DND-41 (cell line): ENCODE results near the gene ZNF606.

Experiments used
- ATAC-seq: fragments of 200-7000 bp; cut with Tn5 transposase; 3 replicates; pipeline ENCODE4 v1.9.1; 2021; ENCODE audit warnings: low read depth; ENCODE audit not compliant: insufficient read depth
- DNase-seq: peaks from one replicate; pipeline ENCODE4 v3.0.0-alpha.2; 2020
- H2AFZ ChIP-seq: 2 replicates; pipeline ENCODE4 v1.6.0; 2012; ENCODE audit warnings: low read depth, low read length
- H3K27ac ChIP-seq: 2 replicates; pipeline ENCODE4 v1.5.1; 2012; ENCODE audit warnings: low read length, inconsistent platforms
- H3K27me3 ChIP-seq: fragments of 200-600 bp; sonication (generic); 2 replicates; pipeline ENCODE4 v1.6.0; 2012; ENCODE audit warnings: low read length, mild to moderate bottlenecking, inconsistent platforms; ENCODE audit not compliant: insufficient read depth, poor library complexity
- H3K36me3 ChIP-seq: 2 replicates; pipeline ENCODE4 v1.5.1; 2012; ENCODE audit warnings: low read length, inconsistent platforms; ENCODE audit not compliant: insufficient read depth
- H3K4me1 ChIP-seq: 2 replicates; pipeline ENCODE4 v1.5.1; 2012; ENCODE audit warnings: mild to moderate bottlenecking, low read length; ENCODE audit not compliant: insufficient read depth
- H3K4me2 ChIP-seq: 2 replicates; pipeline ENCODE4 v1.6.0; 2012; ENCODE audit warnings: mild to moderate bottlenecking, moderate library complexity, low read length, inconsistent platforms; ENCODE audit not compliant: insufficient read depth
- H3K4me3 ChIP-seq, 2 experiments: fragments of 200-600 bp in 1 of 2; shearing (Covaris generic) in 1 of 2; 2 replicates each; pipeline ENCODE4 v1.5.1; 2012 to 2016; ENCODE audit warnings: inconsistent platforms in 2 of 2, low read length in 2 of 2, mild to moderate bottlenecking in 2 of 2, low read depth in 1 of 2, moderate library complexity in 1 of 2
- H3K79me2 ChIP-seq: 2 replicates; pipeline ENCODE4 v1.6.0; 2012; ENCODE audit warnings: low read length, inconsistent platforms; ENCODE audit not compliant: insufficient read depth
- H3K9ac ChIP-seq: 2 replicates; pipeline ENCODE4 v1.6.0; 2012; ENCODE audit warnings: low read depth, mild to moderate bottlenecking, inconsistent platforms, low read length, moderate library complexity
- H3K9me3 ChIP-seq: 2 replicates; pipeline ENCODE4 v1.5.1; 2012; ENCODE audit warnings: low read length, moderate library complexity, mild to moderate bottlenecking, inconsistent platforms; ENCODE audit not compliant: insufficient read depth, severe bottlenecking
- H4K20me1 ChIP-seq: 2 replicates; pipeline ENCODE4 v1.6.0; 2012; ENCODE audit warnings: low read length; ENCODE audit not compliant: insufficient read depth
- EZH2 ChIP-seq: IDR thresholded peaks from 3 replicates; pipeline ENCODE4 v1.6.1; 2012; ENCODE audit warnings: borderline replicate concordance, low read depth, mild to moderate bottlenecking, moderate library complexity, low read length, inconsistent platforms; ENCODE audit not compliant: severe bottlenecking
- TF ChIP-seq, protein P1 (sequence below): IDR thresholded peaks from 2 replicates; pipeline ENCODE4 v1.5.1; 2012; ENCODE audit warnings: borderline replicate concordance, low read length, moderate library complexity, mild to moderate bottlenecking; ENCODE audit not compliant: poor library complexity, severe bottlenecking; ENCODE audit errors: extremely low read depth

Gene ZNF606

DNA sequence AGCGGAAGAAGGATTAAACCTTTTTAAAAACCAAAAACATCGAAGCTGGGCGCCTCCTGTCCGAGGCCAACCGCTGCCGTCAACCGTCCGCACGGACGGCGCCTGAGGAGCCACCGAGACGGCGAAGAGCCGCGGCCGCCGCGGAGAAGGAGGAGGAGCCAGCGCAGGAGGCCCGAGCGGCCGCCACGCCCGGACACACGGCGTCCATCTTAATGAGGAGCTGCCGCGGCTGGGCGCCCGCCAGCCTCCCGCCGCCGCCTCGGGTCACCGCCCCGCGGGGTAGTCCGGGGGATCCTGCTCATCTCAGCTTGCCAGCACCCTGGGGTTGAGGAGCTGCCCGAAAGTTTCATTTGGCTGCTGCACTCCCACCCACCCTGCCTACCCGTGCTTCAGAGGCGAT is 41.8 kb upstream of the ZNF606 start:
- H3K79me2 ChIP-seq, result no peaks in the 10 kb centered on the region
- no peak overlapping the region for H2AFZ ChIP-seq
- no peak overlapping the region for H3K9ac ChIP-seq
- H3K27me3 ChIP-seq, result no peaks in the 10 kb centered on the region
- H3K4me1 ChIP-seq, result no peaks in the 10 kb centered on the region
- H3K27ac ChIP-seq, result no peak overlapping the region
- no peak overlapping the region for H3K4me2 ChIP-seq
- no peak overlapping the region for H3K4me3 ChIP-seq
- H4K20me1 ChIP-seq, result no peaks in the 10 kb centered on the region
- DNase-seq (no peak), ATAC-seq (no peak)
- no peak for TF ChIP-seq EZH2
- TF ChIP-seq, protein P1, sequence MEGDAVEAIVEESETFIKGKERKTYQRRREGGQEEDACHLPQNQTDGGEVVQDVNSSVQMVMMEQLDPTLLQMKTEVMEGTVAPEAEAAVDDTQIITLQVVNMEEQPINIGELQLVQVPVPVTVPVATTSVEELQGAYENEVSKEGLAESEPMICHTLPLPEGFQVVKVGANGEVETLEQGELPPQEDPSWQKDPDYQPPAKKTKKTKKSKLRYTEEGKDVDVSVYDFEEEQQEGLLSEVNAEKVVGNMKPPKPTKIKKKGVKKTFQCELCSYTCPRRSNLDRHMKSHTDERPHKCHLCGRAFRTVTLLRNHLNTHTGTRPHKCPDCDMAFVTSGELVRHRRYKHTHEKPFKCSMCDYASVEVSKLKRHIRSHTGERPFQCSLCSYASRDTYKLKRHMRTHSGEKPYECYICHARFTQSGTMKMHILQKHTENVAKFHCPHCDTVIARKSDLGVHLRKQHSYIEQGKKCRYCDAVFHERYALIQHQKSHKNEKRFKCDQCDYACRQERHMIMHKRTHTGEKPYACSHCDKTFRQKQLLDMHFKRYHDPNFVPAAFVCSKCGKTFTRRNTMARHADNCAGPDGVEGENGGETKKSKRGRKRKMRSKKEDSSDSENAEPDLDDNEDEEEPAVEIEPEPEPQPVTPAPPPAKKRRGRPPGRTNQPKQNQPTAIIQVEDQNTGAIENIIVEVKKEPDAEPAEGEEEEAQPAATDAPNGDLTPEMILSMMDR, result no peak
- peaks cover 14% of the 10 kb centered on the region for H3K9me3 ChIP-seq
- no peaks in the 10 kb centered on the region for H3K36me3 ChIP-seq

DNA sequence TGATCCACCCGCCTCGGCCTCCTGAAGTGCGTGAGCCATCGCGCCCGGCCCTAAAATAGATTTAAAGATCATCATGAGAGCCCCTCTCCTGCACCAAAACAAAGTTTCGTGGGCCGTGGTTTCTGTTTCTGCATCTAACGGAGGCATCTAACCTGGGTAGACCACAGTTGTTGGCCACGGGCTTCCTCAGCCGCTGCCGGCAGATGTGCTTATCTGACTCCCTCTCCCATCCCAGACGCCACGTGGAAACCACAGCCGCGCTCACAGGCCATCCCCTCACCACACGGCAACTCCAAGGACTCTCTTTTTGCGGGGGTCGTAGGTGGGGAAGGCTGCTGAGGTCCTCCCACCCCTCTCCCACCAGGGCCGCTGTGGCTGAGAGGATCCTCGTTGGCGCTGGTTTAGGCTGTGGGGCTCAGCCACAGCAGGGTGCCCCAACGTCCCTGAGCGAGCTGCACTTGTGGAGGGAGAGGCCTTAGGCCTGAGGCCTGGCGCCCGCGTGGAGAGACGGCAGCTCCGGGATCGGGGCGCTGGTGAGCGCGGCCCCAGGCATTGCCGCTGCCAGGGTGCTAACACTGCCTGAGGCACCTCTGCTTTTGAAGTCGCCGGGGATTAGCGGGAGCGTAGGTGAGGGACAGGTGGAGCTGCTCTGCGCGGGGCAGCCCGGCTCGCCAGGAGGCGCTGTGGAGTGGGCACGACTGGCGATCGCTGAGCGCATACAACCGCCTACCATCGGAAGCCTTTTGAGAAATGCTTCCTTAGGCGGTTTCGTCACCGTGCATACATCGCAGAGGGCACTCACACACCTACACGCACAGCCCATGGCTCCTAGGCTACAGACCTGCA is 40.1 kb upstream of the ZNF606 start:
- Histone ChIP-seq H3K4me2 (no peak overlapping the region), H3K9me3 (peaks cover 14% of the 10 kb centered on the region)

DNA sequence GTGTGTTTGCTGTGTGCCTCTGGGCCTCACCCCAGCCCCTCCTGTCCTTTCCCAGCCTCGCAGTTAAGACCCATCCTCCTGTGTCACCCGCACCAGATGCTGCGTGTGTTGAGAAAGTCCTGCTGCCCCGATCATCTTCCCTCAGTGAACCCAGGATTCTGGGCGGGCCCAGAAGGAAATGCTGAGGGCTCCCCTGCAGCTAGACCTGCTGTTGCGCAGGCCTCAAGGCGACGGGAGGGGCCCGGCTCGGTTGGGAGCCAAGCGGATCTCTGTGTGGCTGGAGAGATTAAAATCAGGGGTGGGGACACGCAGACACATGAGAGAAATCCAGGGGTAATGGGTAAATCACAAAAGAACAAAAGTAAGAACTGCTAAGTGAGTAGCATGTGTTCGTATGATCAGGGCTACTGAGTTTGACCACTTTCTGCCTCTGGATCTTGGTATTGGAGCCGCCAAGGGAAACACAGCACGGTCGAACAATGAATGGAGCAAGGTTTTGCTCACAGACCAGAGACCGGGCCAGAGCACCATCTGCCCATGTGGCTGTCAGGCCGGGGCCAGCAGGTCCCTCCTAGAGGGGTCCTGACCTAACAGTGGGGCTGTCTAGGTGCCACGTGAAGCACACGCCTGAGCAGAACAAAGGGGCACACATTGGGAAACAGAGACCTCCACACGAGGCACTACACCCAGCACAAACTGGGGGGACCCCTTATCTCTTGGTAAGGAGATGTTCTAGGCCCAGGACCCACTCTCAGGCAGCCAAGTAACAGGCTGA is 38.3 kb upstream of the ZNF606 start:
- Histone ChIP-seq H3K79me2 (no peaks in the 10 kb centered on the region), H3K9me3 (peaks cover 14% of the 10 kb centered on the region), H2AFZ (no peak overlapping the region), H4K20me1 (no peaks in the 10 kb centered on the region), H3K9ac (no peak overlapping the region), H3K4me1 (no peaks in the 10 kb centered on the region), H3K27ac (no peak overlapping the region), H3K4me3 (no peak overlapping the region), H3K36me3 (no peaks in the 10 kb centered on the region), H3K4me2 (no peak overlapping the region), H3K27me3 (no peaks in the 10 kb centered on the region)
- DNase-seq (no peak), ATAC-seq (no peak)
- TF ChIP-seq, protein P1, result no peak
- no peak for TF ChIP-seq EZH2

More for the DNA sequence above, 40.1 kb upstream of the ZNF606 start:
- no peak overlapping the region for H3K9ac ChIP-seq
- H3K79me2 ChIP-seq, result no peaks in the 10 kb centered on the region
- no peaks in the 10 kb centered on the region for H4K20me1 ChIP-seq
- no peaks in the 10 kb centered on the region for H3K4me1 ChIP-seq
- H2AFZ ChIP-seq, result no peak overlapping the region
- DNase-seq (no peak), ATAC-seq (no peak)
- H3K27me3 ChIP-seq, result no peaks in the 10 kb centered on the region
- no peak for TF ChIP-seq EZH2
- TF ChIP-seq, protein P1, result no peak
- H3K36me3 ChIP-seq, result no peaks in the 10 kb centered on the region
- no peak overlapping the region for H3K4me3 ChIP-seq
- H3K27ac ChIP-seq, result no peak overlapping the region
